RPMI8226 (cell line): ENCODE measurements around the gene RBFOX1.

Experiments
- DNase-seq: peaks from one replicate; pipeline ENCODE4 v3.0.0-alpha.2; 2015

RBFOX1 gene

GRCh38 chr16:7335991-7336634 lies 3.5 kb downstream of the RBFOX1 start:
- DNase-seq: no peak

GRCh38 chr16:7336742-7337141 lies 4.1 kb downstream of the RBFOX1 start:
- DNase-seq: no peak

- no peak for DNase-seq
Measured at GRCh38 chr16:7338826-7339225, 6.2 kb downstream of the RBFOX1 start.

- no peak for DNase-seq
Measured at GRCh38 chr16:7339700-7340099, 7.1 kb downstream of the RBFOX1 start.

- no peak for DNase-seq
Measured at GRCh38 chr16:7340938-7341337, 8.3 kb downstream of the RBFOX1 start.

GRCh38 chr16:7342598-7342997 lies 10.0 kb downstream of the RBFOX1 start:
- DNase-seq: no peak

- DNase-seq: no peak
Measured at GRCh38 chr16:7343243-7343642, 10.6 kb downstream of the RBFOX1 start.

- DNase-seq: no peak
Measured at GRCh38 chr16:7344830-7345780, 12.5 kb downstream of the RBFOX1 start.

- DNase-seq: no peak
Measured at GRCh38 chr16:7350806-7351205, 18.2 kb downstream of the RBFOX1 start.

- DNase-seq: no peak
Measured at GRCh38 chr16:7351610-7352510, 19.2 kb downstream of the RBFOX1 start.

GRCh38 chr16:7355758-7356157 lies 23.1 kb downstream of the RBFOX1 start:
- DNase-seq: no peak

- no peak for DNase-seq
Measured at GRCh38 chr16:7361416-7362129, 28.9 kb downstream of the RBFOX1 start.

- no peak for DNase-seq
Measured at GRCh38 chr16:7362231-7362630, 29.6 kb downstream of the RBFOX1 start.

- peak; percentile 26 for DNase-seq
Measured at GRCh38 chr16:7363422-7364417, 31.1 kb downstream of the RBFOX1 start.

GRCh38 chr16:7366041-7366440 lies 33.4 kb downstream of the RBFOX1 start:
- DNase-seq: no peak

- no peak for DNase-seq
Measured at GRCh38 chr16:7366993-7367880, 34.6 kb downstream of the RBFOX1 start.

GRCh38 chr16:7369204-7369603 lies 36.6 kb downstream of the RBFOX1 start:
- no peak for DNase-seq

- DNase-seq: no peak
Measured at GRCh38 chr16:7372095-7372494, 39.5 kb downstream of the RBFOX1 start.

- no peak for DNase-seq
Measured at GRCh38 chr16:7373776-7374175, 41.1 kb downstream of the RBFOX1 start.

- no peak for DNase-seq
Measured at GRCh38 chr16:7374614-7375174, 42.0 kb downstream of the RBFOX1 start.
